PC-3 (cell line): ENCODE measurements around the gene TJAP1.

Experiments used
- EZH2 ChIP-seq: fragments of 300-600 bp; sonication (generic); IDR thresholded peaks from one replicate; pipeline ENCODE4 v1.6.1; 2017; ENCODE audit warnings: antibody characterized with exemption, mild to moderate bottlenecking, low read length; ENCODE audit not compliant: unreplicated experiment
- EZH2phosphoT487 ChIP-seq: fragments of 300-600 bp; sonication (generic); IDR thresholded peaks from 2 replicates; pipeline ENCODE4 v1.6.1; 2018; ENCODE audit warnings: mild to moderate bottlenecking, antibody characterized with exemption, low read length, borderline replicate concordance
- TF ChIP-seq, protein P1 (sequence below): fragments of 300-600 bp; sonication (generic); conservative IDR thresholded peaks from 2 replicates; pipeline ENCODE4 v1.5.1; 2017; ENCODE audit warnings: antibody characterized with exemption, low read depth, mild to moderate bottlenecking, low read length

GRCh38 chr6:43451939-43452338 is 25.4 kb upstream of the TJAP1 start:
- TF ChIP-seq, protein P1, sequence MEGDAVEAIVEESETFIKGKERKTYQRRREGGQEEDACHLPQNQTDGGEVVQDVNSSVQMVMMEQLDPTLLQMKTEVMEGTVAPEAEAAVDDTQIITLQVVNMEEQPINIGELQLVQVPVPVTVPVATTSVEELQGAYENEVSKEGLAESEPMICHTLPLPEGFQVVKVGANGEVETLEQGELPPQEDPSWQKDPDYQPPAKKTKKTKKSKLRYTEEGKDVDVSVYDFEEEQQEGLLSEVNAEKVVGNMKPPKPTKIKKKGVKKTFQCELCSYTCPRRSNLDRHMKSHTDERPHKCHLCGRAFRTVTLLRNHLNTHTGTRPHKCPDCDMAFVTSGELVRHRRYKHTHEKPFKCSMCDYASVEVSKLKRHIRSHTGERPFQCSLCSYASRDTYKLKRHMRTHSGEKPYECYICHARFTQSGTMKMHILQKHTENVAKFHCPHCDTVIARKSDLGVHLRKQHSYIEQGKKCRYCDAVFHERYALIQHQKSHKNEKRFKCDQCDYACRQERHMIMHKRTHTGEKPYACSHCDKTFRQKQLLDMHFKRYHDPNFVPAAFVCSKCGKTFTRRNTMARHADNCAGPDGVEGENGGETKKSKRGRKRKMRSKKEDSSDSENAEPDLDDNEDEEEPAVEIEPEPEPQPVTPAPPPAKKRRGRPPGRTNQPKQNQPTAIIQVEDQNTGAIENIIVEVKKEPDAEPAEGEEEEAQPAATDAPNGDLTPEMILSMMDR, result no peak
- no peak for TF ChIP-seq EZH2
- no peak for TF ChIP-seq EZH2phosphoT487
